H1 (cell line): ENCODE data around the gene RPL14. TPM values are rescaled to one million over a fixed set of nuclear protein-coding genes. Genes with fewer than 3 reads are reported as not detected.
"Not testable (repeated sequence)": the region's sequence is repeated elsewhere in the genome, so short reads cannot be mapped to it uniquely, and the experiment has no call there.

Experiments
- CTCF ChIA-PET: fragments of 300-600 bp; sonication (Branson Sonifier 250); formaldehyde crosslinking; loops from one replicate; lab custom pipeline; 2021; ENCODE audit not compliant: partially characterized antibody; lab: Charles Lee
- POLR2A ChIA-PET: fragments of 300-600 bp; sonication (Branson Sonifier 250); formaldehyde crosslinking; loops from one replicate; lab custom pipeline; 2021; ENCODE audit warnings: inconsistent platforms; ENCODE audit not compliant: partially characterized antibody; lab: Charles Lee
- DNase-seq, 2 experiments: peaks; one replicate each; pipeline versions ENCODE4 v3.0.0 to v3.0.0-alpha.2; 2010 to 2022; ENCODE audit warnings: low spot score in 2 of 2, low read depth in 1 of 2, mixed read lengths in 1 of 2
- FAIRE-seq: peaks from 2 replicates; lab custom pipeline; 2011; peaks lifted over from hg19 to GRCh38; lab: Jason Lieb, UNC
- H2AFZ ChIP-seq: 2 replicates; pipeline ENCODE4 v1.8.1; 2012; ENCODE audit warnings: low read length, inconsistent platforms
- H2AK5ac ChIP-seq: 2 replicates; pipeline ENCODE4 v1.6.1; 2013; ENCODE audit warnings: low read depth, low read length
- H2BK120ac ChIP-seq: replicated peaks from 2 replicates; pipeline ENCODE3; 2013; ENCODE audit warnings: low read depth, low read length, inconsistent platforms
- H2BK12ac ChIP-seq: 2 replicates; pipeline ENCODE4 v1.6.1; 2013; ENCODE audit warnings: low read depth, low read length
- H2BK15ac ChIP-seq: 2 replicates; pipeline ENCODE4 v1.6.1; 2013; ENCODE audit warnings: low read length
- H2BK20ac ChIP-seq: 2 replicates; pipeline ENCODE4 v1.6.1; 2013; ENCODE audit warnings: low read length
- H2BK5ac ChIP-seq: 2 replicates; pipeline ENCODE4 v1.6.1; 2013; ENCODE audit warnings: low read depth, low read length
- H3K14ac ChIP-seq: 2 replicates; pipeline ENCODE4 v1.6.1; 2013; ENCODE audit warnings: inconsistent platforms; ENCODE audit not compliant: insufficient read length
- H3K18ac ChIP-seq: 2 replicates; pipeline ENCODE4 v1.6.1; 2013; ENCODE audit warnings: low read length; ENCODE audit errors: extremely low read depth
- H3K23ac ChIP-seq: 2 replicates; pipeline ENCODE4 v1.6.1; 2013; ENCODE audit warnings: inconsistent platforms; ENCODE audit not compliant: insufficient read length
- H3K23me2 ChIP-seq: 2 replicates; pipeline ENCODE4 v1.6.1; 2013; ENCODE audit warnings: low read depth, low read length
- H3K27ac ChIP-seq: 2 replicates; pipeline ENCODE4 v1.6.1; 2011; ENCODE audit warnings: low read depth, low read length, inconsistent platforms
- H3K27me3 ChIP-seq, 4 experiments: replicated peaks in 1 of 4; 1 replicate in 1 of 4; 2 replicates in 3 of 4; pipeline versions ENCODE4 v1.6.1 to v1.8.1; 2011 to 2013; ENCODE audit warnings: low read length in 3 of 4, mild to moderate bottlenecking in 3 of 4, inconsistent platforms in 2 of 4, mixed read lengths in 2 of 4, moderate library complexity in 1 of 4; ENCODE audit not compliant: control insufficient read depth in 3 of 4, insufficient read depth in 3 of 4; ENCODE audit errors: extremely low read depth in 1 of 4
- H3K36me3 ChIP-seq, 4 experiments: 2 replicates each; pipeline versions ENCODE4 v1.6.1 to v1.8.1; 2011 to 2013; ENCODE audit warnings: mild to moderate bottlenecking in 4 of 4, low read length in 3 of 4, moderate library complexity in 2 of 4, control low read depth in 1 of 4, inconsistent platforms in 1 of 4; ENCODE audit not compliant: insufficient read depth in 4 of 4, control insufficient read depth in 2 of 4
- H3K4ac ChIP-seq: replicated peaks from 2 replicates; pipeline ENCODE3; 2013; ENCODE audit warnings: low read length, low read depth, mixed read lengths, inconsistent platforms; ENCODE audit not compliant: insufficient read length
- H3K4me1 ChIP-seq, 4 experiments: replicated peaks in 1 of 4; 1 replicate in 1 of 4; 2 replicates in 3 of 4; pipeline versions ENCODE4 v1.6.1 to v1.8.1; 2011 to 2013; ENCODE audit warnings: low read length in 3 of 4, inconsistent platforms in 2 of 4, mixed read lengths in 1 of 4; ENCODE audit not compliant: insufficient read depth in 4 of 4, control insufficient read depth in 3 of 4
- H3K4me2 ChIP-seq, 2 experiments: 2 replicates each; pipeline versions ENCODE4 v1.6.1 to v1.8.1; 2011 to 2013; ENCODE audit warnings: low read depth in 2 of 2, low read length in 2 of 2, control low read depth in 1 of 2, inconsistent platforms in 1 of 2, mild to moderate bottlenecking in 1 of 2; ENCODE audit not compliant: insufficient read depth in 1 of 2
- H3K4me3 ChIP-seq, 4 experiments: fragments of 200-600, 300-600 bp in 1 of 4; sonication (generic), shearing (Covaris generic), sonication (Bioruptor Twin) in 1 of 4; 2 replicates each; pipeline versions ENCODE4 v1.5.1 to v1.8.1; 2011 to 2016; ENCODE audit warnings: low read length in 4 of 4, low read depth in 3 of 4, control low read depth in 2 of 4, inconsistent platforms in 2 of 4, mild to moderate bottlenecking in 2 of 4, mixed read lengths in 1 of 4, moderate library complexity in 1 of 4; ENCODE audit not compliant: insufficient read depth in 2 of 4; ENCODE audit errors: extremely low read depth in 1 of 4
- H3K56ac ChIP-seq: replicated peaks from 2 replicates; pipeline ENCODE3; 2013; ENCODE audit warnings: low read depth, mild to moderate bottlenecking, mixed read lengths, low read length, inconsistent platforms; ENCODE audit not compliant: insufficient read length
- H3K79me1 ChIP-seq: 2 replicates; pipeline ENCODE4 v1.6.1; 2013; ENCODE audit warnings: low read depth, low read length, control low read depth
- H3K79me2 ChIP-seq, 2 experiments: 2 replicates each; pipeline versions ENCODE4 v1.6.1 to v1.8.1; 2012 to 2013; ENCODE audit warnings: low read length in 2 of 2, mild to moderate bottlenecking in 2 of 2, inconsistent platforms in 1 of 2; ENCODE audit not compliant: insufficient read depth in 2 of 2, control insufficient read depth in 1 of 2
- H3K9ac ChIP-seq, 4 experiments: replicated peaks in 1 of 4; 1 replicate in 1 of 4; 2 replicates in 3 of 4; pipeline versions ENCODE4 v1.6.1 to v1.8.1; 2011 to 2013; ENCODE audit warnings: low read depth in 3 of 4, low read length in 3 of 4, control low read depth in 2 of 4, mild to moderate bottlenecking in 2 of 4, moderate library complexity in 2 of 4, inconsistent platforms in 1 of 4; ENCODE audit errors: extremely low read depth in 1 of 4
- H3K9me3 ChIP-seq, 2 experiments: 2 replicates each; pipeline versions ENCODE4 v1.6.1 to v1.8.1; 2012 to 2013; ENCODE audit warnings: mild to moderate bottlenecking in 2 of 2, moderate library complexity in 2 of 2, control low read depth in 1 of 2, inconsistent platforms in 1 of 2, low read depth in 1 of 2, low read length in 1 of 2, mixed read lengths in 1 of 2; ENCODE audit not compliant: insufficient read depth in 2 of 2
- H4K20me1 ChIP-seq, 2 experiments: replicated peaks in 1 of 2; 2 replicates each; pipeline versions ENCODE3 to v1.8.1; 2011 to 2013; ENCODE audit warnings: inconsistent platforms in 2 of 2, low read length in 2 of 2, mild to moderate bottlenecking in 1 of 2; ENCODE audit not compliant: insufficient read depth in 2 of 2, control insufficient read depth in 1 of 2
- H4K5ac ChIP-seq: 2 replicates; pipeline ENCODE4 v1.6.1; 2013; ENCODE audit warnings: low read length, low read depth, mixed read lengths, inconsistent platforms; ENCODE audit not compliant: insufficient read length
- H4K8ac ChIP-seq: 2 replicates; pipeline ENCODE4 v1.8.0; 2013; ENCODE audit warnings: mild to moderate bottlenecking, moderate library complexity, low read length, inconsistent platforms; ENCODE audit not compliant: insufficient read depth; ENCODE audit errors: extremely low read depth
- H4K91ac ChIP-seq: replicated peaks from 2 replicates; pipeline ENCODE3; 2013; ENCODE audit warnings: low read length, mixed read lengths, inconsistent platforms; ENCODE audit not compliant: insufficient read length
- POLR2A ChIP-seq, 2 experiments: IDR thresholded peaks; 1 replicate in 1 of 2; 2 replicates in 1 of 2; pipeline ENCODE4 v1.6.1; 2011; ENCODE audit warnings: low read depth in 2 of 2, low read length in 2 of 2, mild to moderate bottlenecking in 2 of 2; ENCODE audit errors: control extremely low read depth in 1 of 2
- WGBS, 2 experiments: shearing (Covaris generic) in 1 of 2; methylation state at CpG; one replicate each; pipeline versions ENCODE4 v1.1.6 to v1.1.7; 2013 to 2015; ENCODE audit warnings: low lambda C conversion rate in 2 of 2, mixed read lengths in 2 of 2, inconsistent platforms in 1 of 2, low coverage in 1 of 2, missing lambda C conversion rate in 1 of 2; ENCODE audit not compliant: insufficient replicate concordance in 2 of 2, insufficient coverage in 1 of 2, insufficient read length in 1 of 2; ENCODE audit errors: extremely low coverage in 1 of 2, missing lambda C conversion rate in 1 of 2; 5-methylcytosine and 5-hydroxymethylcytosine counted together
- polyA plus RNA-seq, 7 experiments: library from polyadenylated mRNA; depleted of rRNA in 3 of 7; stranded (reverse) in 5 of 7; unstranded in 2 of 7; fragments of >200 nt in 5 of 7; fragments of 200-250 nt in 2 of 7; gene quantifications; 1 replicate in 5 of 7; 2 replicates in 1 of 7; 4 replicates in 1 of 7; pipeline versions ENCODE4 v1.2.1 to v1.2.3, GENCODE V29; 2011 to 2013; ENCODE audit warnings: missing spikeins in 2 of 7, mixed read lengths in 2 of 7
- total RNA-seq: library from RNA; stranded (reverse); fragmentation: NEBNext Ultra II Directional; extraction: Animal tissue kit (Norgen Biotek cat#: 25700); gene quantifications from 2 replicates; pipeline ENCODE4 v1.2.1, GENCODE V29; 2021

RPL14 gene
- total and polyA plus RNA-seq, 2 of the 8 experiments (the other 6 are each of a cell fraction or from before 2014, with no cell fraction given): 1,192 to 2,341 TPM

DNA sequence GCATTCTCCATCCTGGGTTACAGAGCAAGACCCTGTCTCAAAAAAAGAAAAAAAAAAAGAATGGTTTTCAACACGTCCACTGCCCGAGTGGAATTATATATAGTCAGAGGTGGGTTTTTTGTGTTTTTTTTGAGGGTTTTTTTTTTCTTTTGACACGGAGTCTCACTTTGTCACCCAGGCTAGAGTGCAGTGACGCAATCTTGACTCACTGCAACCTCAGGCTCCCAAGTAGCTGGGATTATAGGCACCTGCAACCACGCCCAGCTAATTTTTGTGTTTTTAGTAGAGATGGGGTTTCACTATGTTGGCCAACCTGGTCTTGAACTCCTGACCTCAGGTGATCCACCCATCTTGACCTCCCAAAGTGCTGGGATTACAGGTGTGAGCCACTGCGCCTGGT is 3.3 kb downstream of the RPL14 start:
- POLR2A ChIA-PET: interaction anchor here (0.6 to 6.4 kb wide), 8 partner anchors 9 to 77 kb away, joined by 3 to 64 read pairs (median 6); partner anchors contain the start of genes ZNF619, ZNF620 and ZNF621
- peaks cover 6 to 30% of the 10 kb centered on the region in 2 experiments for H3K79me2 ChIP-seq
- H2BK120ac ChIP-seq, H3K27ac ChIP-seq, H3K18ac ChIP-seq, H4K91ac ChIP-seq, H2BK20ac ChIP-seq, H3K23ac ChIP-seq, H4K5ac ChIP-seq, H3K27me3 ChIP-seq, H2BK5ac ChIP-seq, H2BK12ac ChIP-seq, H3K4me2 ChIP-seq, H3K9me3 ChIP-seq, FAIRE-seq, H3K56ac ChIP-seq, DNase-seq, H4K8ac ChIP-seq, H2BK15ac ChIP-seq, H2AK5ac ChIP-seq, H3K4me1 ChIP-seq, H3K4ac ChIP-seq, H3K4me3 ChIP-seq, H3K23me2 ChIP-seq, CTCF ChIA-PET, H3K9ac ChIP-seq, H3K79me1 ChIP-seq, H2AFZ ChIP-seq, H3K14ac ChIP-seq: not testable (repeated sequence)
- TF ChIP-seq POLR2A (IDR thresholded peaks at IDR 0.05; ENCODE audit: control extremely low read depth in 1 of 2, low read depth in 2 of 2, low read length in 2 of 2): peak in 1 of 2 experiments; percentile 43
- 88% methylated on average over 6 of the region's 6 CpGs; no CpG with 5 or more reads in 1 of the 2 experiments for WGBS, 2 experiments
- peaks cover 14% of the 10 kb centered on the region in 2 experiments for H4K20me1 ChIP-seq
- H3K36me3 ChIP-seq: peaks cover 22 to 76% (median 55%) of the 10 kb centered on the region in 4 experiments
